Astrocyte (in vitro differentiated cells and primary cell): ENCODE data around the gene SBNO2. TPM values are rescaled to one million over a fixed set of nuclear protein-coding genes. Genes with fewer than 3 reads are reported as not detected.
"Not testable (repeated sequence)": the region's sequence is repeated elsewhere in the genome, so short reads cannot be mapped to it uniquely, and the experiment has no call there.

Experiments
- DNase-seq: peaks from one replicate; pipeline ENCODE4 v3.0.0-alpha.2; 2010; ENCODE audit warnings: low read depth
- FAIRE-seq: peaks from 2 replicates; lab custom pipeline; 2011; peaks lifted over from hg19 to GRCh38; lab: Jason Lieb, UNC
- H2AFZ ChIP-seq: 2 replicates; pipeline ENCODE4 v1.6.0; 2012; ENCODE audit warnings: low read depth, low read length, inconsistent platforms
- H3K27ac ChIP-seq: 2 replicates; pipeline ENCODE4 v1.5.1; 2011; ENCODE audit warnings: low read depth, low read length, inconsistent platforms
- H3K27me3 ChIP-seq: 2 replicates; pipeline ENCODE4 v1.6.0; 2011; ENCODE audit warnings: low read length, inconsistent platforms; ENCODE audit not compliant: insufficient read depth
- H3K36me3 ChIP-seq: 2 replicates; pipeline ENCODE4 v1.5.1; 2011; ENCODE audit warnings: low read length, inconsistent platforms; ENCODE audit not compliant: insufficient read depth
- H3K4me1 ChIP-seq: 2 replicates; pipeline ENCODE4 v1.5.1; 2011; ENCODE audit warnings: low read length, inconsistent platforms; ENCODE audit not compliant: insufficient read depth
- H3K4me2 ChIP-seq: 2 replicates; pipeline ENCODE4 v1.6.0; 2012; ENCODE audit warnings: low read length, inconsistent platforms
- H3K4me3 ChIP-seq: 2 replicates; pipeline ENCODE4 v1.5.1; 2011; ENCODE audit warnings: low read depth, mild to moderate bottlenecking, low read length, inconsistent platforms; ENCODE audit not compliant: insufficient read depth
- H3K79me2 ChIP-seq: 2 replicates; pipeline ENCODE4 v1.6.0; 2012; ENCODE audit warnings: mild to moderate bottlenecking, low read length, inconsistent platforms; ENCODE audit not compliant: insufficient read depth
- H3K9ac ChIP-seq: 2 replicates; pipeline ENCODE4 v1.6.0; 2012; ENCODE audit warnings: mild to moderate bottlenecking, low read length, inconsistent platforms
- H3K9me3 ChIP-seq: 2 replicates; pipeline ENCODE4 v1.5.1; 2012; ENCODE audit warnings: low read depth, mild to moderate bottlenecking, low read length, inconsistent platforms; ENCODE audit not compliant: insufficient read depth
- H4K20me1 ChIP-seq: 2 replicates; pipeline ENCODE4 v1.6.0; 2012; ENCODE audit warnings: low read length, inconsistent platforms; ENCODE audit not compliant: insufficient read depth
- H3K27ac Mint-ChIP-seq: one replicate; pipeline ENCODE4 v1.8.0; 2021; ENCODE audit warnings: mild to moderate bottlenecking, mixed read lengths; ENCODE audit not compliant: unreplicated experiment
- H3K27me3 Mint-ChIP-seq: one replicate; pipeline ENCODE4 v1.8.0; 2021; ENCODE audit warnings: low read depth, mixed read lengths; ENCODE audit not compliant: unreplicated experiment
- H3K36me3 Mint-ChIP-seq: one replicate; pipeline ENCODE4 v1.8.0; 2021; ENCODE audit warnings: low read depth, mixed read lengths; ENCODE audit not compliant: unreplicated experiment
- H3K4me1 Mint-ChIP-seq: one replicate; pipeline ENCODE4 v1.8.0; 2021; ENCODE audit warnings: low read depth, mixed read lengths; ENCODE audit not compliant: unreplicated experiment
- H3K4me3 Mint-ChIP-seq: one replicate; pipeline ENCODE4 v1.8.0; 2021; ENCODE audit warnings: mild to moderate bottlenecking, moderate library complexity, mixed read lengths; ENCODE audit not compliant: unreplicated experiment
- H3K9me3 Mint-ChIP-seq: one replicate; pipeline ENCODE4 v1.8.0; 2021; ENCODE audit warnings: mild to moderate bottlenecking, mixed read lengths; ENCODE audit not compliant: unreplicated experiment
- EZH2 ChIP-seq: IDR thresholded peaks from 2 replicates; pipeline ENCODE4 v1.6.1; 2012; ENCODE audit warnings: mild to moderate bottlenecking, low read length, inconsistent platforms; ENCODE audit not compliant: insufficient read depth
- total RNA-seq: library from RNA; stranded (reverse); gene quantifications from 2 replicates; pipeline ENCODE4 v1.2.1, GENCODE V29; 2021
- TF ChIP-seq, protein P1 (sequence below): IDR thresholded peaks from 2 replicates; pipeline ENCODE4 v1.5.1; 2011; ENCODE audit warnings: low read depth, mild to moderate bottlenecking, inconsistent platforms, low read length, moderate library complexity; ENCODE audit not compliant: insufficient read depth

The SBNO2 gene
- total RNA-seq, 1 donor from 2014 or later = 39.3 TPM

DNA sequence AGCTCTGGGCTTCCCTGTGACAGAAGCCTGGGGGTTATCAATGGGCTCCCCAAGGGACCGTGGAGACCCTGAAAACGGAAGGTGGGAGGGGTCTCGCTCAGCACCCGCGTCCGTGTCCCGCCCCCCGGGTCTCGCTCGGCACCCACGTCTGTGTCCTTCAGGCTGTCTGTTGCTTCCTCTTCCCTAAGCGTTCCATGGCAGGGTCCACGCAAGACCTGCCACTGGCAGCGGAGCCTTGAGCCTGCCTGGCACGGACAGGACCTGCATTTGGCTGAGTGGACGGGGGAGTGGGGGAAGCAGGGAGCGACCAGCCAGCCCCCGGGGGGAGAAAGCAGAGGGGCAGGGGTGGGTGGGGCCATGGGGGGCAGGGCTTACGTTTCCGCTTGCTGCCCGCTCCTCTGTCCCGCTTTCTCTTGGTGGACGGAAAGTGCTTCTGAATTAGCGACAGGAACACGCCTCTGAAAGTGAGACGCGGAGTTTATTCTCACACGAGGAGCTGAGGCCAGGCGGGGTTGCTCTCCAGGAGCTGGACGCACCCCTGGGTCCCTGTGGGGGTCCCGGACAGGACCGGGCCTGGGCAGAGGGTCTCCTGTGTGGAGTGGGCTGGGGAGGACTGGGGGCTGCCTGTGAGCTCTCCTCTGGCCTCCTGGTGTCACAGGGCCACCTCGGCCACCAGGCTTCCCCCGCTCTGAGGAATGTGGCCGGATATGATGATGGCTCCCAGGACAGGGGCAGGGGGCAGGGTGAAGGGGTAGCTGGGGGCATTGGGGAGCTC is 58.2 kb downstream of the SBNO2 start:
- Histone ChIP-seq H3K4me2 (no peak overlapping the region), H3K4me1 (peaks cover 11% of the 10 kb centered on the region), H3K27me3 (no peaks in the 10 kb centered on the region), H3K79me2 (no peaks in the 10 kb centered on the region), H3K36me3 (no peaks in the 10 kb centered on the region), H4K20me1 (peaks cover 19% of the 10 kb centered on the region), H3K9me3 (no peaks in the 10 kb centered on the region), H2AFZ (no peak overlapping the region), H3K4me3 (no peak overlapping the region), H3K27ac (no peak overlapping the region), H3K9ac (no peak overlapping the region)
- no peak for FAIRE-seq
- Mint-ChIP-seq H3K27me3 (no peaks in the 10 kb centered on the region), H3K9me3 (no peaks in the 10 kb centered on the region), H3K4me3 (no peak overlapping the region), H3K27ac (no peak overlapping the region), H3K4me1 (no peaks in the 10 kb centered on the region), H3K36me3 (peaks cover 4% of the 10 kb centered on the region)
- TF ChIP-seq, protein P1, sequence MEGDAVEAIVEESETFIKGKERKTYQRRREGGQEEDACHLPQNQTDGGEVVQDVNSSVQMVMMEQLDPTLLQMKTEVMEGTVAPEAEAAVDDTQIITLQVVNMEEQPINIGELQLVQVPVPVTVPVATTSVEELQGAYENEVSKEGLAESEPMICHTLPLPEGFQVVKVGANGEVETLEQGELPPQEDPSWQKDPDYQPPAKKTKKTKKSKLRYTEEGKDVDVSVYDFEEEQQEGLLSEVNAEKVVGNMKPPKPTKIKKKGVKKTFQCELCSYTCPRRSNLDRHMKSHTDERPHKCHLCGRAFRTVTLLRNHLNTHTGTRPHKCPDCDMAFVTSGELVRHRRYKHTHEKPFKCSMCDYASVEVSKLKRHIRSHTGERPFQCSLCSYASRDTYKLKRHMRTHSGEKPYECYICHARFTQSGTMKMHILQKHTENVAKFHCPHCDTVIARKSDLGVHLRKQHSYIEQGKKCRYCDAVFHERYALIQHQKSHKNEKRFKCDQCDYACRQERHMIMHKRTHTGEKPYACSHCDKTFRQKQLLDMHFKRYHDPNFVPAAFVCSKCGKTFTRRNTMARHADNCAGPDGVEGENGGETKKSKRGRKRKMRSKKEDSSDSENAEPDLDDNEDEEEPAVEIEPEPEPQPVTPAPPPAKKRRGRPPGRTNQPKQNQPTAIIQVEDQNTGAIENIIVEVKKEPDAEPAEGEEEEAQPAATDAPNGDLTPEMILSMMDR = no peak
- no peak for TF ChIP-seq EZH2
- no peak for DNase-seq

GRCh38 chr19:1114728-1115127 is 59.3 kb downstream of the SBNO2 start:
- H3K4me1 Mint-ChIP-seq, H3K4me2 ChIP-seq, H3K9me3 Mint-ChIP-seq, H3K4me3 Mint-ChIP-seq, H3K4me3 ChIP-seq, FAIRE-seq, H3K79me2 ChIP-seq, H3K9me3 ChIP-seq, H3K27me3 Mint-ChIP-seq, H3K27me3 ChIP-seq, H2AFZ ChIP-seq, H3K36me3 Mint-ChIP-seq, DNase-seq, H3K36me3 ChIP-seq, H3K27ac ChIP-seq, H3K9ac ChIP-seq, H3K27ac Mint-ChIP-seq: not testable (repeated sequence)
- Histone ChIP-seq H3K4me1 (peaks cover 11% of the 10 kb centered on the region), H4K20me1 (peaks cover 21% of the 10 kb centered on the region)

DNA sequence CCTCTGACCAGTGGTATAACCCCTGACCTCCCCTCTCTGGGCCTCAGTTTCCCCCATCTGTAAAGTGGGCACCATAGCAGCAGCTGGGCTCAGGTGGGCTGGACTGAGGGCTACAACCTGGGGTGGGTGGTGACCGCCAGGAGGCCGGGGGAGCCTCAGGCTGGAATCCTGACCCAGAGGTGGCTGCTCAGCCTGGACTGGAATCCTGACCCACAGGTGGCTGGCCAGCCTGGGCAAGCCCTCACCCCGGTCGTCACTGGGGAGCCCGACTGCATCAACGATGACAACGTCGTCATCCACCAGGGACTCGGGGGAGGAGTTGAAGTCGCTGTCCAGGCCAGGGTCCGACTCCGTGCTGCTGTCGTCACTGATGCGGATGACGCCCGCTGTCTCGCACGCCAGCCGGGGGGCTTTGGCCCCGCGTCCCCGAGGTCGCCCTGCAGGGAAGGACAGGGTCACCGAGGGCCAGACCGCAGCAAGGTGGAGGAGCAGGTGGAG is 60.0 kb downstream of the SBNO2 start:
- Mint-ChIP-seq H3K4me3 (no peak overlapping the region), H3K36me3 (peaks cover 2% of the 10 kb centered on the region), H3K9me3 (no peaks in the 10 kb centered on the region), H3K27me3 (no peaks in the 10 kb centered on the region), H3K27ac (no peak overlapping the region), H3K4me1 (no peaks in the 10 kb centered on the region)
- no peak for FAIRE-seq
- Histone ChIP-seq H3K36me3 (no peaks in the 10 kb centered on the region), H3K79me2 (no peaks in the 10 kb centered on the region), H3K4me2 (peak overlapping the region; percentile 52), H3K27me3 (no peaks in the 10 kb centered on the region), H3K9me3 (no peaks in the 10 kb centered on the region), H3K4me3 (no peak overlapping the region), H3K4me1 (peaks cover 11% of the 10 kb centered on the region), H4K20me1 (peaks cover 16% of the 10 kb centered on the region), H2AFZ (no peak overlapping the region), H3K9ac (peak overlapping the region; percentile 63), H3K27ac (no peak overlapping the region)
- TF ChIP-seq EZH2 = no peak
- TF ChIP-seq, protein P1 = no peak
- no peak for DNase-seq
